HG02981 (cell line): ENCODE data around the gene ZHX3.
"Not testable (repeated sequence)": the region's sequence is repeated elsewhere in the genome, so short reads cannot be mapped to it uniquely, and the experiment has no call there.

Experiments
- ATAC-seq: cut with Tn5 transposase; IDR thresholded peaks from one replicate; pipeline ENCODE4 v1.9.1; 2021; ENCODE audit warnings: mild to moderate bottlenecking, moderate library complexity; ENCODE audit not compliant: unreplicated experiment

ZHX3 gene

DNA sequence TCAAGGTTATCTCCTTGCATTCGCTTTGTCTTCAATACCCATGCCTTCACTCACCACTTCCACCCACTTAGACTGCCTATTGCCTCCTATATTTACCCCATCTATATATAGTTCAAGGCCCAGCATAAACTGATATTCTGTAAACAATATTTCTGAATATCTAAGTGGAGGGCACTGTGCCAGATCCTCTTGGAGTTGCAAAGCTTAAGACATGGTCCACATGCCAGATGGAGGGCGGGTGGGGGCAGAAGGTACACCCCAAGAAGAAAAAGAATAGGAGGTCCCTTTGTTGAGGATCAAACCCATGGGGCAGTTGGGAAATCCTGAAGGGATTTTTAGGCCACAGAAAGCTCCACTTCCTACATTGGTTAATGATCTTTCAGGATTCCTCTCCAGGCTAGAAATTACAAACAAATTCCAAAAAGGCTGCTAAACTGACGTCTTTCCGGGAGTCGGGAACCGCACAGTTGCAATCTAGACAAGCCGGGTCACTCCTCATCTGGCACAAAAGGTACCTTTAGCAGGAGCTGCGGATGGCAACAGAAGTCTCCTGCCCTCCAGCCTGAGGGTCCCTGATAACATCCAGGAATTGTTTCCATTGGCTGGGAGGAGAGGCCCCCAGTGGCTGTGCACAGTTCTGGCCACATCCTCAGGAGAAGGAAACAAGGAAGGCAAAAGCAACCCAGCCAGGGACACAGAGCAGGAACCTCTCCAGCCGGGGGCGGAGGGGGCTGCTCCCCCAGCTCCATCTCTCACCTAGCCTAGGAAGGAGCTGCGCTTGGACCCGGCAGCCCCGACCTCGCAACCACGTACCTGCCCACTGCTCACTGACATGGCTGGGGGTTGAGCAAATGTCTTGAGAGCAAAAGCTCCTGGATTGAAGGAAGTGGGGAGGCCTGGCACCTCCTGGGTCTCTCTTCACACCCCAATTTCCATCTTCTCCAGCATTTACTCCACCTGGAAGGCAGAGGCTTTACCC is 17.2 kb upstream of the ZHX3 start:
- no peak for ATAC-seq

DNA sequence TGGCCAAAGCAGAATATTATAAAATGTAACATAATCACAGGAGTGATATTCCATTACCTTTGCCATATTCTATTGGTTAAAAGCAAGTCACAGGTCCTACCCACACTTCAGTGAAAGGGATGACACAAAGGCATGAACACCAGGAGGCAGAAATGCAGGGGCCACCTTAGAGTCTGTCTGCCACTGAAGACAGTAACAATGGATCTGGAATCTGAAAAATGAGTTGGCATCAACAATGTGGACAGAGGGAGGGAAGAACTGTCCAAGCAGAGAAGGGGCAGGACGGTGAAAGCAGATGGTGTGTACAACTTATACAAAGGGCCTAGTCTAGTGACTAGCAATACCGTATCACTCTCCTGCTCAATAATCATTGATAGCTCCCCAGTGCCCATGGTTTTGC is 16.5 kb upstream of the ZHX3 start:
- ATAC-seq = no peak

DNA sequence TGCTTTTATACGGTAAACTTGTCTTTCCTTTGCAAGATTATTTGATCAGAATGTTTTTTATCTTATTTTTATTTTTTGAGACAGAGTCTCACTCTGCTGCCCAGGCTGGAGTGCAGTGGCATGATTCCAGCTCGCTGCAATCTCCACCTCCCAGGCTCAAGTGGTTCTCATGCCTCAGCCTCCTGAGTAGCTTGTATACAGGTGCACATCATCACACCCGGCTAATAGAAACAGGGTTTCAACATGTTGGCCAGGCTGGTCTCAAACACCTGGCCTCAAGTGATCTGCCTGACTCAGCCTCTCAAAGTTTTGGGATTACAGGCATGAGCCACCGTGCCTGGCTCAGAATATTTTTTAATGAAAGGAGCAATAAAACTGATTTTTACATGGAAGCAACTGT is 14.2 kb upstream of the ZHX3 start:
- no peak for ATAC-seq

DNA sequence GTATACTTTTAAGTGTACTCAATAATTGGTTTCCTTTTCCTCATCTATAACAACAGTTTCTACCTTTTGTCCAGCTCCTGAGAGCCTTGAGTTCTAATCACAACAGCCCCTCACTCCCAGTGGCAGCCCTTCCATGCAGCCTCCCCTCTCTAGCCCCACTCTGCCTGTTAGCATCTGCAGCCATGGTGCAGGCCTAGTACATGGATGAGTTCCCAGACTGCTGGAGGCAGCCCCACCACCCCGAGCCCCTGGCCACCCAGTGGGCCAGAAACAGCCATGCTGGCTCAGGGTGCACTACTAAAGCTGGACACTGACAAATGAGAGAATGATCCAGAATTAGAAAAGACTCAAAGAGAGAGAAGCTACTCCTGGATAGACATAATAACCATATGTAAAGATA is 13.4 kb upstream of the ZHX3 start:
- no peak for ATAC-seq

DNA sequence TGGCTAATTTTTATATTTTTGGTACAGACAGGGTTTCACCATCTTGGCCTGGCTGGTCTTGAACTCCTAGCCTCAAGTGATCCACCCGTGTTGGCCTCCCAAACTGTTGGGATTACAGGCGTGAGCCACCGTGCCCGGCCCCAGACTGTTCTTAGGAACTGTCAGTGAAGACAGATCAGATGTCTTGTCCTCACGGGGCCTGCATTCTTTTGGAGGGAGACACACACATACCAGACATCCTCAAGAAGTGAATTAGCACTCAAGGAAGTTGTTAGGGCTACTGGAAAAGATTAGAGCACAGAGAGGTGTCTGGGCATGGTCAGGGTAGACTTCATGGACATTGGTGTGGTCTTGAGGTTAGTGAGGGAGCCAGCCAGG is 12.8 kb upstream of the ZHX3 start:
- ATAC-seq = no peak

DNA sequence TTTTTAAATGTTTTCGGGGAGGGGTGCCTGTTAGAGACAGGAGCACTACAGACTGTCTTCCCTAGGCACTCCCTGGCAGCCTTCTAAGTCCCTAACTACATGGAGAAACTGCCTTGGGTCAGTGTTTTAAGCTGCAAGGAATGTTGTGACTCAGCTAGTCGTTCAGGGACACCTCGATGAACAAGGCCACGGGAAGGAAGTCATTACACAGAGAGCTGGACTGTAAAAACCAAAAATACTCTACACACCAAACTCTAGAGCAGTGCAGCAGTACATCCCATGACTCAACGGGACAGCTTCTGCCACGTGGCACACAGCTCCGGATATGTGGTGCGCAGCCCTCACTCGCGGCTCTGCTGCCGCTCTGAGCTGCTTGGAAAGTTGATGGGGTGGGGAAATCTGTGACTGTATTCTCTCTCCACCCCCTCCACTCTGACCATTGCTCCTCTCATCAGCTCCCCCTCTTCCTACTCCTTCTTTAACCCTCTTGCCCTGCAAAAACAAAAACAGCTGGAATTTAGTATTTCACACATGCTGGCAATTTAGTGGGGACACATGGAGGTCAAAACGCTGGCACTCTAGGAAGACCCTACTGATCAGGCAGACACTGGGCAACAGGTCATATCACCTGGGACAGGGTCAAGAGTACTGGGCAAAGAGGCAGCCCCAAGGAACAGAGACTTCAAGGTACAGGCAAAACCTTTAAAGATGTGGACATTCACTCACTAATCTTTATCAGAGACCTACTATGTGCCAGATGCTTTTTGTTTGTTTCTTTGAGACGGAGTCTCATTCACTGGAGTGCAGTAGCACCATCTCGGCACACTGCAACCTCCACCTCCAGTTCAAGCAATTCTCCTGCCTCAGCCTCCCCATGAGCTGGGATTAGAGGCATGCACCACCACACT is 12.2 kb upstream of the ZHX3 start:
- ATAC-seq = no peak

DNA sequence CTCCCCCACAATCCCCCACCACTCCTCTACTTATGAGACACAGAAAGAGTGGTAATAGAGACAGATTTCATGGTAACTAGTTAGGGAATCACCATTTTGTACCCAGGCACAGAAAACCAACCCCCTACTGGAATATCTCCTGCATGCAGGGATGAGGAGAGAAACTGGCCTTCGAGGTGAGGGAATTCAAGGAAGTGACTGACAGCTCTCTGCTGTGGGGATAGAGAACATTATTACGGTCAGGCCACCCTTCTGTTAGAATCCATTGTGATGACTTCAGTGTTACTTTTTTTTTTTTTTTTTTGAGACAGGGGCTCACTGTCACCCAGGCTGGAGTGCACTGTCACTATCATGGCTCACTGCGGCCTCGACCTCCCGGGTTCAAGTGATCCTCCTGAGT is 9.6 kb upstream of the ZHX3 start:
- ATAC-seq = no peak

DNA sequence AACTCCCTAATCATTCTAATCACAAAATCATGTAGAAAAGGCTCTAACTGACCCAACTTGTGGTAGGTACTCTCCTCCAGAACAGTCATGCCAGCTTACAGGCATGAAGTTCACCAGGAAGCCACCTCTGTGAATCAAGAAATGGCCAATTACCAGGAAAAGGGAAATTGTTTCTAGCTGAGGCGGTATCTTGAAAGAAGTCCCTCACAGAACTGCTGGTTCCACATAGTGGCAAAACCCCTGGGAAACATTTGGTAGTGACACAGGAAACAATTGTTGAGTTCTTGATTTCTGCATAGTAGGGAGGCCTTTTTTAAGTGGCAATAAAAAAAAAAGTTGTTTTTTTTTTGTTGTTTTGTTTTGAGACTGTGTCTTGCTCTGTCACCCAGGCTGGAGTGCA is 3.4 kb upstream of the ZHX3 start:
- ATAC-seq = no peak

DNA sequence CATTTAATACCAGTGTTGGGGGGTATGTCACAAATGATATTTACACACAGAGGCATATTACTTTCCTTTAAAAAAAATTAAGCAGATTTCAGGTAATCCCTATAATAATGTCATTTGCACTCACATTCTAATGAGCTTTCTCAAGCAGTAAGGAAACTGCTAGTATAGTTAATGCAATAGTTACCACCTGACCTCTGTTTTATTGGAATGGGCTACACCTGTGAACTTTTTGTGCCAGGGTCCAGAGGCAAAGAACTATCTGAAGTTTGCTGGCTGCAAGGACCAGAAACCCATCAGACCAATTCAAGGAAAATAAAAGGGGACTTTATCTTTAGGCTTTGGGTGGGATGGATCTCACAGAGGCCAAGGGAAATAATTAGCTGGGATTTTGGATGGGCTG is 2.9 kb upstream of the ZHX3 start:
- ATAC-seq = no peak

DNA sequence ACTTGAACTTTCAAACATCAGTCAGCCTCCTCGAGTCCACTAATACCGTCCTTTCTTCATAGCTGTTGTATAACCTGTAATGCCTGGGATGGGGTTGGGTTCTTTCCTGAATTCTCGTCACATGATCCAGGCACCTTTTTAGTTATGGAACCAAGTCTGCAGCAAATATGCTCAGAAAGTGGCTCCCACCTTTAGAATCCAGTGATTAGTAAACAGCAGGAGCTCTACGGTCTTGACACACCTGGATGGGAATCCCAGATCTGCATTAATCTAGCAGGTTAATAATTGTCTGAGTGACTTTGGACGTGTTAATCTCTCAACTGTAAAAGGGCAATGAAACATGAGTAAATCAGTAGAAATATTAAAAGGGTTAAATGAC is 729 bp upstream of the ZHX3 start:
- no peak for ATAC-seq

DNA sequence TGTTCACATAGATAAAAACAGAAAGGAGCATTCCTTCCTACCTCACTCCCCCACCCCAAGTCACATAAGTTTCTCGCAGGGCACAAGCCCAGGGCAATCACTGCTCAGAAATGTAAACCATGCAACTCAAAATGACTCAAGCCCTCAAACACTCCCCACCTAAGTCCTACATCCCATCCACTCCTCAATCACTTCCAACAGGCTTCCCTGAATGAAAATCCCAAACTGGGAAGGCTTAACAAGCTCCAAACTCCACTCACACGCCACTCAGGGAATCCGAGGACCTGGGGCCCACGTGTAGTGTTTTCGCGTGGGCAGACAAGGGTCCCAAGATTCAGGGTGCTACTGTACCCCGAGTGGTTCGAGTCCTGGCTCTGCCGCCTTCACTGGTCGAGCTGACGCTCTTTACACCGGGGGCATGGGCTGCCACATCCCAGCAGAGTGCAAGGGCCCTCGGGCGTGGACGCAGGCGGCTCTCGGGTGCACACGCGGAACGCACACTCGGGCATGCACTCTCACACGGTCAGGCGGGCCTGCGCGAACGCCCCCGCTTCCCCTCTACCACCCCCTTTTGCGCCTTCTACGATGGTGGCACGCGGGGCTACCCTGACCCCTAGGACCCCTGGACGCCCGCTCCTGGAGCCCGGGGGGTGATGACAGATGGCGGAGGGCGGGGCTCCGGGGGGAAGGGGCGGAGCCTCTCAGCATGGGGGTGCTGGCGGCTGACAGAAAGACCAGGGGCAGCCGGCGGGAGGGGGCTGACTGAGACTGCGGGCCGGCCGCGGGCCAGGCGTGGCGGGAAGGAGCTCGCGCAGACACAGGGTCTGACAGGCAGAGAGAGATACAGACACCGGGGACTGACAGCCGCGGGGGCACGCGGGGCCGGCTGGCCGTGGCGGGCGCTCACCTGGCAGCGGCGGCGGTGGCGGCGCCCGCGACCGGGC is 657 bp downstream of the ZHX3 start:
- peak; percentile 40 for ATAC-seq

DNA sequence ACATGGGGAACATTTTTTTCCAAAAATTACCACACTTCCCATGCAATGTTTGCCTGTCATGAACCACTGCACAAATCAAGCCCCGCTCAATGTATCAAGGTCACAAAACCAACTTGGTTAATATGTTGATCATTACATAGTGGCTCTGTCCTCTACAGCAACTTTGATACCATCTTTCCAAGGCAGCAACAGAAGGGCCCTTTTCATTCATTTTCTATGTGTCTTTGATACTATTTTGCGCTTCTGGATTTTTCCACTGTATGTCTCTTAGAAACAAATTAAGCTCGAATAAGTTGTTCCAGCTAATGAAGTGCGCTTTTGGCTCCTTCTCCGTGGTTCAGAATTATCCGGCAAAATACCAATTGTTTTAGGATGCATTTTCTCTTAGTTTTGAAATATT is 1.5 kb downstream of the ZHX3 start:
- ATAC-seq = no peak

DNA sequence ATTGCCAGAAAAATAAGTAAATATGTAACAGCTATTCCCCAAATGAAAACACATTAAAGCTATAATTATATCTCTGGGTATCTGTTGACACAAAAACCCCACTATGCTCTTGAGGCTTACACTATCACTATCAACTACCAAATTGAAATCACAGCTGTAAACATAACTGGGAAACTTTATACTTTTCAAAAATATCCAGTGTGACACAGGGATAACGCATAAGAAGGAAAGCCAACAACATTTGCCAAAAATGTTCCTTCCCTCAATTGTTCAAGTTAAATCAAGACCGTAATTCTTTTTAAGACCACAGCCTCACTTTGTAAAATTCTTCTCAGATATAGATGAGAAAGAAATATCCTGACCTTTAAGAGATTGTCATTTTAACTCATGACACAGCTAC is 3.1 kb downstream of the ZHX3 start:
- no peak for ATAC-seq

DNA sequence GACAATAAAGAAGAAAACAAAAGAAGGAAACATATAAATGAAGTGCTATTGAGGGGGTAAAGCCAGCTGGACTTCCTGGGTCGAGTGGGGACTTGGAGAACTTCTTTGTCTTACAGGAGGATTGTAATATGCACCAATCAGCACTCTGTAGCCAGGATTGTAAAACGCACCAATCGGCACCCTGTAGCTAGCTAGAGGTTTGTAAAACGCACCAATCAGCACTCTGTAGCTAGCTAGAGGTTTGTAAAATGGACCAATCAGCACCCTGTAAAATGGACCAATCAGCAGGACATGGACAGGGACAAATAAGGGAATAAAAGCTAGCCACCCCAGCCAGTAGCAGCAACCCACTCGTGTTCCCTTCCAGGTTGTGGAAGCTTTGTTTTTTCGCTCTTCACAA is 5.5 kb downstream of the ZHX3 start:
- not testable (repeated sequence) for ATAC-seq

DNA sequence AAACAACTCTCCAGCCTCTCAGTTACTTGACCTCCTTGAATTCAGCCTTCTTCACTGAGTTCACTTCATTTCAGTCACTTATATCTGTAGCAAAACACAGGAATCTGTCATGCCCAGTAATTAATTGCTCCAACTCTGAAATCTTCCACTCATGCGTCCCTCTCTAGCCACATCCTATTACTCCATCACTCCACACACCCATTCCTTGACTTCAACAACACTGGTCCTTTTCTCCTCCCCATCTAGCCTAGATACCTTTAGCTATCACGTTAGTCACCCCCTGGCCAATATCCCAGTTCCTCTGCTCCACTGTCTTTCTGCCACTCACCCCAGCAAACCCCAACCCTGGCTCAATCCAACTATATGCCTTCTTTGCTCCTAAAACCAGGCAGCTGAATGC is 7.7 kb downstream of the ZHX3 start:
- ATAC-seq = no peak

DNA sequence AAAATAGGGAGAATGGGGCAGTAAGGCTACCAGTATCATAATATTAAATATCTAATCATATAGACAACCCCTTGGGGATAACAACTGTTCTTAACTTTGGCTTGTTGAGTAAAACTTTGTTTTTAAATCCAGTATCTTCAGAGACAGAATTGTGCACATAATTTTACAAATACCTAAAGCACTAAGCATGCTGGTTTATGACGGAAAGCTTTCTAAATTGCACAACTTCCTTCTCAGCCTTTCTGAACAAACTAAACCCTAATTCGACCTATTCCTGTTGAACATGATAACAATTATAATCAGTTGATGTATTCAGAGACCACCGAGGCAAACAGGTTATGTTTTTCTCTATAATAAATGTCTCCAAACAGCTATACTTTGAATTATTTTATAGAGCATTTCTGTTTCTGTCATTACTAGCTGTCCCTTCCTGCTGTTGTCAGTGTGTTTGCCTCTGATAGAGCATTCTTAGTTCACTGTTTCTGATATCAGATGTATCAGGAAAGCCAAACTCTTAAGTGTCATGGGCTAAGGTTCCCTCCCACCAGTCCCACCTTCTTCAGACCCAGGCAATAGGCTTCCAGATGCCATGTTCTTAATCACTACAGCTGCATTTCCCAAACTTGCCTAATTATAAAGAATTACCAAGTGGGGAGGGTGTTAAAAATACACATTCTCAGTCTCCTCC is 8.7 kb downstream of the ZHX3 start:
- no peak for ATAC-seq

DNA sequence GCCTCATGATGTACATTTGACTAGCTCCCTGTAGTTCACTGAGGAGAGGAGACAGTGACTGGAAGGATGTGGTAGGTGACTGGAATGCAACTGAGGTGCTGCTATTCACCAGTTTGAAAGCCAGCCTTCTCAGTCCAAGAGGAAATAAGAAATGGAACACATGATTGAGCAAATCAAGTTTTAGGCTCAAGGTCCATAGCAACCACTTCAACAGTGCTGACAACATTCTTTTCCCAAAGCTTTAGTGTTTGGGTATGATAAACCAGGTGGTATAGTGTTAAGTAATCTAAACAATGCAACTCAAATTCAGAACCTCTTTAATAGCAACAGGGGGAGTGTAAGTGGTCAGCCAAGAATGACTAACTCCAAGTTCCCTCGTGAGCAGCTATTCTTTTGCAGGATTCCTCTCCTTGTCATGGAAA is 9.2 kb downstream of the ZHX3 start:
- no peak for ATAC-seq

DNA sequence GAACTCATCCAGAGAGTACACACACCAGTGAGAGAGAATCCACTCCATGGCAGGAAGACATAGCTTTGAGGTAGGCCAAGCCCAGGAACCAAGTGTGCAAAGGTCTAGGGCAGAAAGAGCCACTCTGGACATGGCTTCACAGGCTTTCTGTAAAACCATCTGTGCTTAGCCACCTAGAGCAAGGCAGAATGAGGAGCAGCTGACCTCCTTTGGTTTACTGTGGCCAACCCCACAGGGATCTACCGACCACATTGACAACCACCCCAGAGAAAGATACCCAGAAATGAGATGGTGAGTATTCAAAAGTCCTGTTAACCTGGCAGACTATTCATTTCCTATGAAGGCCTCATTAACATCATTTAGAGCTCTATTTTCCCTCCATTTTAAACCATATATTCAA is 10.5 kb downstream of the ZHX3 start:
- ATAC-seq = no peak

DNA sequence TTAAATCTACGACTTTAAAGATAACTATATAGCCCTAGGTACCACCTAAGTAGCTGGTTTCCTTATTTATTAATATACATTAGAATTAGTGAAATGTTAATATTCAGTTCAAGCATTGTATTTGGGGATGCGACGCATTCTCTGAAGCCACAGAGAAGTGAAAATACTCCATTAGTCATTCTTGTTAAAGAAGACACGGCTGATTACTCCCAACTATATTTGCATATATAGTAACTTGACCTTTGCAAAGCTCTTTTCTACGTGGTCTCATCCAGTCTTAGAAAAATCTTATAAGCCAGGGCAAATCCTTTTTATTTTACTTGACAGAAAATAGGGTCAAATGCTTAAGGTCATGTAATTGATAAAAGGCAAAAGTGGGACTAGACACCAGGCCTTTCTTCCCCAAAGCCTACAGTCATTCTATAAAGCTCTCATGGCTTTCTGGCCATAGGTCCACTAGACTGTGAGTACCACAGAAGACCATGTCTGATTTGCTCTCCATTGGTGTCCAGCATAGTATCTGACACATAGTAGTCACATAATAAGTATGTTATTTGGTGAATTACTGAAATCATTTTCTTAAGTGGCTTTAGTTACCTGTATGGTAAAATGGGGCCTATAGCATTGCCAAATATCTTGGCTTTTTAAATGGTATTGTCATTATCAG is 11.3 kb downstream of the ZHX3 start:
- peak; percentile 91 for ATAC-seq
